NCI-H2081 treated with DMSO at 0.1 percent for 48 hours (cell line): Measurements from ENCODE around the gene DGKB.

Experiments used
- DNase-seq: peaks from one replicate; lab custom pipeline; 2025; lab: John Stamatoyannopoulos, UW

The DGKB gene

DNA sequence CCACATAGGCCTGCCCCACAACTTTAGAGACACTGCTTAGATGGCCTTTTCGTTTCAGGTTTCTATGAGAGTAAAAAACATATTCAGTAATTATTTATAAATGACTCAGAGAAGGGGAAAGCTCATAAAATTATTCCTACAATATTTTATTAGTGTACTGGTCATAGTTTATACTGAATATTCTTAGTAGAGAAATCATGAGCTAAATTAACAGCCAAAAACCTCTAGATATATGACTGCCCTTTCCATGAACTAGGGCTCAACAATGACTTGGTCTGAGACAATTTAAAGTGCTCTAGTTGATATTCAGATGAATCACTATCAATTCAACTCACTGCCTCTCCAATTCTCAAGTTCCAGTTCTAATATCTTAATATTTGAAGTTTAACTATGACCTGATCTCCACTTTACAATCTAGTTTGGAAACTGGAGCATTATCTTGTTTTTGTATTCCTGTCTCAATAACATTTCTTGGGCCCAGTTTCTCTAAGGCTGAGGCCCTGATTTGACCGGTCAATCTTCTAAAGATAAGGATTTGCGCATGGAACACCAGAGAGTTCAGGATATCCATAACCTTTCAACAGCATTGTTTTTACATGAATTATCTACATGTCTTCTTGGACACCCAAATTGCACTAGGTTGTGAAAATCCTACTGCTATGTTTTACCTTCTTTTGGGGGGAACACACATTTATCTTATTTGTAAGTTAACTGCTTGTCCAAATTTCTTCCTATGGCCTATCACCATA, 141.6 kb downstream of the DGKB start:
- DNase-seq = no peak

DNA sequence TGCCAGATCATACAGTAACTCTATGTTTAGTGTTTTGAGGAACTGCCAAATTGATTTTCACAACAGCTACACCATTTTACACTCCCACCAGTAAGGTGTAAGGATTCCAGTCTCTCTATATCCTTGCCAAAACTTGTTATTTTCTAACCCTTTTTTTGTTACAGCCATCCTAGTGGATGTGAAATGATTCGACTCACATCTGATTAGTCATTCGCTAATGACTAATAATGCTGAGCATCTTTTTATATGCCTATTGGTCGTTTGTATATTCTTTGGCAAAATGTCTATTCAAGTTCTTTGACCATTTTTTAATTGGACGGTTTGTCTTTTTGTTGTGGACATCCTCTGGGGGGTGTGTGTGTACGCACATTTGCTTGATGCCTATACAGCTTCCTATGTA, 142.8 kb downstream of the DGKB start:
- DNase-seq = no peak

DNA sequence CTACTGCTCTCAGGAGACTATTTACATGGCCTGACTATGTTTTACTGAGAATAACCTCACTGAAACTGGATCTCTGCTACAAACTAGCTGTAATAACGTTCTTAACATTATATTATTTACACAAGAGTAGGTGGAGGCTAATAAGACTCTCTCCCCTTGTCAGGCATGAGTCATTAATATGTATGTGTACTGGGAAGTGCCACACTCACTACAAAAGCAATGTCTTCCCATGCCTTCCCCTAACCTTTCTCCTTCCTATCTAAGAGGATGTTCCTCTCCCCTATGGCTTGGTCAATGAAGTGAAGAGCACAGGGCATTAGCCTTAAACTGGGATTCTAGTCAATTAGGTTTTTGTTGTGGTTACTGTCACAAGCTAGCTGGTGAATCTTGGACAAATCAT, 147.9 kb downstream of the DGKB start:
- DNase-seq = no peak

DNA sequence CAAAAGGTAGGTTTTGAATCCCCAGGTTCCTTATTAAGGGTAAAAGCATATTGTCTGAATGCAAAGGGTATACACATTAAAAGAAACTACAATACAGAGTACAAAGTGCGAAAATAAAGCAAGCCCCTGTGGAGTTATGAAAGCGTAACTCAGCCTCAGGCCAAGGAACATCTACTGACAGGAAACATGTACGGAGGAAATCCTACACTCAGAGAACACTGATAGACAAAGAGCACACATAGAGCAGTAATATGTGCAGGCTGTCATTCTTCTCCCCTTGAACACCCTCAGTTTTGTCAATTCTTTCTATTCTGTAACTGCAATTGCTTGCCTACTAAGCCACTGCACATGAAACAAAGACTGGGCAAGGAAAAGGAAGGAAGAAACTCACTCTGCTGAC, 150.2 kb downstream of the DGKB start:
- peak; percentile 82 for DNase-seq

DNA sequence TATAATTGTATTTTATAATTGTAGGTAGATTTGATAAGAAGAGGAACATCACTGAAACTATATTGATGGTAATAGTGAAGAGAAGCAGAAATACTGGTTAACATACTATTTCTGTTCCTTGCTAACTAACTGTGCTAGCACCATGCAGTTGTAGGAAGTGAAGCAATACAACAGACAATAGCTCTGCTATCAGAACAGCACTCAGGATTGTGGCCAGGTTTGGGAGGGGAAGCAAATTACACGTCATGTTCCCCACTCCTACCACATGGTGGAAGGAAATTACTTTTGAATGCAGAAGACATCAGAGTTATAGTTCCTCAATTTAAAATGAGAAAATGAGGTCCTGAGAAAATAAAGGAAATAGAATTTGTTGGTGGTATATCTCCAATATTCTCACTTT, 151.1 kb downstream of the DGKB start:
- DNase-seq = no peak

DNA sequence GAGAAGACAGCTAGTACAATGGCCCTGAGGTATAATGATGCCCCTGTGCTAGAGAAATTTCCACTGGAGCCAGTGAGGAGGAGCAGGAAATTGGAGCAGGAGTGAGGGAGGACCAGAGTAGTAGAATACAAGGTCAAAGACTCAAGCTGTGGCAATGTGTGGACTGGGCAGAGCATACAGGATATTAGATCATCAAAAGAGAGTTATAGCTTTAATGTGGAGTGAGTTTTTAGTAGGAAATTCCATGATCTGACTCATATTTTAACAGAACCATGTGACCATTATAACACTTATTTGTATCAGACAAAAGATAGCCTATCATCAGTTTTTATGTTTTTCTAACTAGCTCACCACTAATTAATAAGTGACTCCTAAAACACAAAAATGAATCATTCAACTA, 154.1 kb downstream of the DGKB start:
- no peak for DNase-seq

DNA sequence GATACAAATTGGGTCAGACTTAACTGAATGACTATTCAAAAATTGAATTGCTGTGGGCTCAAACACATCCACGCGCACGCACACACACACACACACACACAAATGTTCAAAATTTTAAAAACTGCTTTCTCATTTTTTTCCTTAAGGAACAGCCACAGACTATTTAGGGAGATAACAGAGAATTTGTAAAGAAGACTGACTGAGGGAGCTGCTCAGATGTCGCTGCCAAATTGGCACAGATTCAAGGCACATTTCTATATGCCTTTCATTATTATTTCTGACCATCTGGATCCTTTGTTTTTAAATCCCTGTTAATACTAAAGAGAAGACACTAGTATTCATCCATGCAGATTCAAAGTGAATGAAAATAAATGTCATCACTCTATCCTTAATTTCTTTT, 154.8 kb downstream of the DGKB start:
- no peak for DNase-seq

DNA sequence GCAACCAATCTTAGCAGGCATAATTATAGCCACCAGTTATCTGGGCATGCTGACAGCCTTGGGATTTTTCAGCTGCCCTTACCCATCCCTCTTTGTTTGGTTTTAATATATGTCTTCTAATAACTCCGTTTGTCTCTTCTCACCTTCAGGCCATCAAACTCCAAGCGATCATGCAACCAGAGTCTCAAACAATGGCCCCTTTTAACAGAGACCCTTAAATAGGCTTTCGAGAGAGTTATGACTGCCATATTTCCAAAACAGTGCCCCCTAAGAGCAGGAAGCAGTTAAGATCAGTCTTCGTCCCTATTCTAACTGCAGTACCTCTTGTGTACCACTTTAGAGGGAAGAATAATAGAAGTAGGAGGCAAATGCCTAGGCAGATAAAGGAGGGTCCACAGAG, 157.5 kb downstream of the DGKB start:
- no peak for DNase-seq

DNA sequence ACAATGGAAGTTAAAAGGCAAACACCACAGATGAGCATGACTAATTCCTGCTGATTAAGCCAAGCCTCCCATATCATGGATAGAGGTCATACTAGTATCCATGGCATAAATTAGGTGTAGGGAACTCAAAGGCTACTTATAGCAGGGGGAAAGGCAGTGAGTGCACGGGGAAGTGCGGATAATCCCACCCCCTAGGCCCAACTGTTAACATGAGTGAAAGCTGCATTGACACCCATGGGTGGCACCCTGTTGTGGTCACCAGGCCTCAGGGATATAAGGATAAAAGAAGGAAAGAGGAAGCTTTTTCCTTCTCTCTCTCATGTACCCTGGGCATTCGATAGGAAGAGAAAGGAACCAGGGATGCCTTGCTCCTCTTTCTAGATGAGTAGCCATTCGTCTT, 161.9 kb downstream of the DGKB start:
- DNase-seq = no peak

DNA sequence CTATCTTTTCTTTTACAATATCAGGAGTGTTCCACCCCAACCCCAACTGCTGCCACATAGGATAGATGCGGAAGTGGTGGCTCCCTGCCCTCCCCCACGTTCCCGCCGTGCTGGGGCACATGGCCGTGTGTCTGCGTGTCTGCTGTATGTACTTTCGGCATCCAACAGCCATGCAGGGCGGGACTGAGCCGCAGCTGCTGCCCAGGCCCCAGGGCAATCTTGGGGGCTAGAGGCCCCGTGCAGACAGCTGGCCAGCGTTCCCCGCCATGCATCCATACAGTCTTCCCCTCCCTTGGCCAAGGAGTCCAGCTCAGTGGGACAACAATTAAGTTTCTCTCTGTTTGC, 162.7 kb downstream of the DGKB start:
- no peak for DNase-seq

DNA sequence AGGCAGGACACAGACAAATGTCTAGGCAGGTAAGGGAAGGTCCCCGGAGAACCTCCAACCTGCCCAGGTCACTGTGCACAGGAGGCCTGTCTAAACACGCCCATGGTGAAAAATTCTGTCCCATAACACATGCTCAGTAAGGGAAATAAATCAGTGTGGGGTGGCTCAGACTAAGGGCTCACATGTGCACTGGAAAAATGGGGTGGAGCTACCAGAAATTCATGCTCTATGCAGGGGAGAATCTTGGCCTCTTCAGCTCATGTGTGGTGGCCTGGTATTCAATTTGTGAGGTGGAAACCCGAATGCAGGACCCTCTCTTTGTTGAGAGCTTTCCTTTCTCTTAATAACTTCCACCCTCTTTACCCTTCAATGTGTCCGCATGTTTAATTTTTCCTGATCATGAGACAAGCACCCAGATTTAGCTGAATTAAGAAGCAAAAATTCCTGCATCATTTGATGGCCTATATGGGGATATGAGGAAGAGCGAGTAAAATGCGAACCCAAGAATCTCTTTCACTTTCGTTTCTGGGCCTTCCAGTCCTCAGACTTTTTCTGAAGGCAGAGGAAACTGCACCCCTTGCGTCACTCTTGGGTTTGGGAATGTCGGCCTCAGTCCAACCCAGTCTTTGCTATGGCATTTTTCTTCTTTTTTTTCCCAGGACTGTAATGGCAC, 163.2 kb downstream of the DGKB start:
- no peak for DNase-seq

DNA sequence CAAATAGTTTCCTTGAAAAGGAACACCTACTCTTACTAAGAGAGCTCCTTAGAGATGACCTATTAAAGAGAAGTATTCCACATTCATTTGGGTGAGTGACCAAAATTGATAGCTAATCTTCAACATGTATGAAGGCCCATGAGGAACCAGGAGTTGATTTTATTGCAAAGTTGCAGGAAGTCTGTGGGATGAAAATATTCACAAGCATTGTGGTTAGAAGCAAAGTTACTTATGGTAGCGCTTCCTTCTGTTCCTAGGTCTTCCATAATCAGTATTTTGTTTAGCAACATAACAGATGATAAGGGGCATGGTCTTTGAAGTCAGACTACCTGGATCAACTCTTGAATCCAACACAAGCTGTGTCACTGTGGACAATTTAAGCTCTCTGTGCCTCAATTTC, 164.5 kb downstream of the DGKB start:
- no peak for DNase-seq

DNA sequence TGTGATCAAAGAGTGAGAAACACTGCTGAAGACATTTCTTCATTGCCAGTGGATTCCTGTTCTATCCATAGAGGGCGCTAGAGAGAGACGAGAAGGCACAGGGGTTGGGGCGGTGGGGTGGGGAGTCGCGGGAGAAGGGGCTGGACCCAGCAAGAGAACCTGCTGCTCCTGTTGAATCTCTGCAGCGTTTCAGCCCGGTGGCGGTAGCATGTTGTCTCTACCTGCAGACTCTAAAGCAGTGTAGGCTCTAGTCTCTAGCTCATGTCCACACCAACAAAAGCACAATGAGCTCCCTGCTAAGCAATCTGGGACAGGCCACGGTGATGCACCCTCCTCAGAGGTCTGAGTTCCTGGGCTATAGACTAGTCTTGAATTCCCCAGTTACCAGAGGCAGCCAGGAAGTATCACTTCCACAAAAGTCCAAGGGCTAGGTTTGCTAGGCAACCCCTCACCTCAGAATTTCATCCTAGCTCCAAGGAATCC, 167.7 kb downstream of the DGKB start:
- DNase-seq = no peak

DNA sequence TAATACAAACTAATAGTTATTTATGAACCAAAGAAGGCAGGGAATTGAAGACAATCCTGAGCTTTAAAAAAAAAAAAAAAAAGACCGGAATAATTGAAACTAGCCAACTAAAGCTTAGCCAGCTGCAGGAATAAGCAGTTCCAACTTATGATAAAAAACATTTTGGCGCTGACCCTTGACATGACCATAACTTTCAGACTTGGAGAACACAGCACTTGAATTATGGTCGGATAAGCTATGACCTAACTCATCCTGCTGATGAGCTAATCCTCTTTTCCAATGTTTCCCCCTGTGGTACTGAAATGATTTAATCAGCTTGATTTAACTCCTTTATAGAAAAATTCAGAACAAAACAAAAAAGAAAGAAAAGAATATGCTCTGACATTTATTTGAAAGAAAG, 181.8 kb downstream of the DGKB start:
- DNase-seq = no peak

DNA sequence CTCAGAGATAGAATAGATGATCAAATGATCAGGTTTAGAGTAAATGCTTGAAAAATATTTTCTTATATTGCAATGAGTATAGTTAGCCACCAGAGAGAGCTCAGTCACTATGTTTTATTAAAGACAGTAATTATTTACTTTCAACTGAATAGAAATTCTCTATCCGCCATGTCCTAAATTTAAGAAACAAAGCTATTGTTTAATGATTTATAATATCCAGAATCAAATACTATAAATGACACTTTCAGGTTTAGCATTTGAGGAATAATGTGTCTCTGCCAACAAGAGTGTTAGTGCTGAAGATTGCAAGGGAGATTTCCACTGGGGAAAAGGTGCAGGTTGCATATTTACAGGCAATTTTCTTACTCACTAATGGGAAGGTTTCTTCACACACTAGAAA, 184.7 kb downstream of the DGKB start:
- DNase-seq = peak; percentile 69

DNA sequence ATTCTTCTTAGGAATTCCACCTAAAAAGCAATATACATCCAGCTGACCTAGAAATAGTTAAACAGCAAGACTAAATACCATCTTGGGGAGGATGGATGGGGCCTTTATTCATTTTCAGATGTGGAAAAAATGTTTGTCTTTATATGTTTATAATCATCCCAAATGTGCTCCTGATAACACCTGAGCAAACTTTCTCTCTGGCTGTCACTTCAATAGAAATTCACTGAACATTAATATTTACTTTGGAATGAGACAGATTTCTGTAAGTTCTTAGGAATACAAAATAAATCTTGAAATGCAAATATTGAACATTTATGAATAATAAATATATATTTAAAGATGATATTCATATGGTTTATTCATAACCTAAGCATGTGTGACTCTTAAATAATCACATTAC, 185.4 kb downstream of the DGKB start:
- DNase-seq = no peak

DNA sequence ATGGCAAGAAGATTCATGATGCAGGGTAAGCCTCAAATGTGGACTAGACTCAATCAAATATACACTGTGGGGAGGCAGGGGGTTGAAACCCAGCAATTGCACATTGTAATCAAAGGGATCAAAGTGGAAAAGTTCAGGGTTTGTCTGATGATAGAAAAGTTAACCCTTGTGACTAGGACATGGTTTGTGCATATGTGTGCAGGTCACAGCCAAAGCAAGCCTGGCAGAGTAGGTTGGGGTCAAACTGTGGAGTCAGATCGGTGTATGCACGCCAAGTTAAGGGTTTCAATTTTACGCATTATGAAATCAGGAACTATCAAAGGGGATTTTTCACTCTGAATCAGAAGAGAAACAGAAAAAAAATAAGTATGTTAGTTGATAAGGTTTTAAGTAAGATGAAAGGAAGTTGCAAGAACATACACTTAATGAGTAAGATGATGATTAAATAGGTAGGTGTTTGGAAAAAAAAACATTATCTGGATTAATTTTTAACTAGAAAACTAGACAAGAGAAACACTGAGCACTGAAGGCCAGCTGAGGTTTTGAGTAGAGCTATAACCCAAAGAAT, 188.3 kb downstream of the DGKB start:
- no peak for DNase-seq

DNA sequence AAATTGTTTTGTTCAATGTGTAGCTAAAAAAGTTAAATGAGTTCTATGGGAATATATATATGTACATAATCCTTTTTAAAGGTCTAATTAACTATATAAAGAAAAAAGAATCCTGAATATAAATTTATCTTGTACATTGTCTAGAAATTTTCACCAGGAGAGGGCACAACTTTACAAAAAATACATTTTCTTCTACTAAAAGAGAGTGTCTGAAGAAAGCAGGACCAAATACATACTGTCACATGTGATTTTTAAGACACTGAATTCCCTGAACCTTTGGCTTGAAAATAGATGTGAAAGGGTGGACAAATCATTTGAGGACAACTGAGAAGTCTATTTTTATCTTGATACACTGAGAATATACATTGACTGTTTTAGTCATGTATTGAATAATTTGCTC, 204.3 kb downstream of the DGKB start:
- no peak for DNase-seq

DNA sequence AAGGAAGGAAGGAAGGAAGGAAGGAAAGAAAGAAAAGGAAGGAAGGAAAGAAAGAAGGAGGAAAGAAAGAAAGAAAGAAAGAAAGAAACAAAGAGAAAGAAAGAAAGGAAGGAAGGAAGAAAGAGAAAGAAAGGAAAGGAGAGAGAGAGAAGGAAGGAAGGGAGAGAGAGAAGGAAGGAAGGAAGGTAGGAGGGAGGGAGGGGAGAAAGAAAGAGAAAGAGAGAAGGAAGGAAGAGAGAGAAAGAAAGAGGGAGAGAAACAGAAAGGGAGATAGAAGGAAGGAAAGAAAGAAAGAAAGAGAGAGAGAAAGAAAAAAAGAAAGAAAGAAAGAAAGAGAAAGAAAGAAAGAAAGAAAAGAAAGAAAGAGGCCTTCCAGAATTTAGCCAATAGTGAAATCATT, 204.9 kb downstream of the DGKB start:
- no peak for DNase-seq

DNA sequence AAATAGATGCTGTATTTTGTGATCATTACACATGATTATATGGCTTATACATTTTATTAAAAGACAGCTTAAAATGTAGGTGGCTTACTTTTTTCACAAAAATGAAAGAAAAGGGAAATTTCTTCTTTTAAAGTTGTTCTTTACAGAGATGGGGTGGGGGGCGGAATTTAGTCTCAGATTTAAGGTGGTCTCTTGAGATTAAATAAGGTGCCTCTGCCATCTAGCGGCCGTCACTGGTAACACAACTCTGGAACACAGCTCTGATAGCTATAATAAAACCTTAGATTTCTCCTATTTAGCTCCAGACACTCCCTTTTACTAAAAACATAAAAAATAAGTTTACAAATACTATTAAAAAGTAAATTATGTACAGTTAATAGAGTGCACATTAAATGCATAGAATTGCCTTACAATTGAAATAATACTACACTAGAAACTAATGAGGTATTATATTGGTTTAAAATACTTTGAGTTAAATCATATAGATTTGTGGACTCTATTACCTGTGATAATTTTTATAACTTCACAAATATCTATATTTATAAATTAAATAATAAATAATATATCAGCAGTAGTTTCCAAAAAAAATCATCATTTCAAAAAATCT, 210.9 kb downstream of the DGKB start:
- peak; percentile 26 for DNase-seq

DNA sequence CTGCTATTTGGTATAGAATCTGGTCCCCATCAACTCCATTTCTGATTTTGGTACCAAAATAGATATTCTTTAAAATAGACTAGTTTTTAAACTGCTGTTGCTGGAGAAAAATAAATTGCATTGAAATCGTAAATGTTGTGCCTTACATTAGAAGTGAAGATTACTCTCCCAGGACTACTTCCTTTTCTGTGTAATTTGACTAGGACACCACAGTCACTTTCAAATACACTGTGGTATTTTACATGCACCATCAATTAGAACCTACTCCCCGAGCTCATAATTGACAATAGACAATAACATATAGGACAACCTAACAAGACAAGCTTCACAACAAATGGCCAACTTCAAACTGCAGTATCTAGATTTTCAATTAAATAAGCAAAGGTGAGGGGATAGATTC, 211.5 kb downstream of the DGKB start:
- no peak for DNase-seq

DNA sequence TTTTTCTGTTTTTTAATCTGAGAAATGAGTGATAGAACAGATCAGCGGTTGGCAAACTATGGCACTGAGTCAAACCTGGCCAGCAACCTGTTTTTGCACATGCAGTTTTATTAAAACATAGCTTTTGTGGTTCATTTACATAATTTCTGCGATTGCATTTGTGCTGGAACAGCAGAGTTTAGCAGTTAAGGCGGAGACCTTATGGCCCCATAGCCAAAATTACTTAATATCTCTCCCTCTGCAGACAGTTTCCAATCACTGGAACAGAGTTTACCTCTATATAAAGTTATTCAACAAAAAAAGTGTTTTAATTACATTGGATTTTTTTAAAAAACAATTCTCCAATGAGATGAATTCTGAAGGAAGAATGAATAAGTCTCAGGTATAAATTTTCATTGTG, 212.1 kb downstream of the DGKB start:
- no peak for DNase-seq

DNA sequence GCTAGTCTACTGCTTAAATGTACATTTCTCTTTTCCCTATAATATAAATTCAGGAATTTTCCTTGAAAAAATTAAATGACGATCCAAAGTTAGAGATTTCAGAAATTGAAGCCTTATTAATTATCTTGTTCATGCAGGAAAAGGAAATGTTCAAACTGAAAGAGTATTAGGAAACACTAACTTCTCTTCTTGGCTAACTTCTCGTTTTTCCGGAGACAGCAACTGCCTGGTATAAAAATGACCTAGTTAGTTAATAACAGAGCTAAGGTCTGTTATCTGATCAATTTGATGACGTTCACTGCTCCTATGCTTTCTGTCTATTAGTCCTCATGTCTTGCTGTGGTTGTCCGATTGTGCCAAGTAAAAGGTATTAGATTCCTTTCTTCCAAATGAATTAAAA, 212.5 kb downstream of the DGKB start:
- no peak for DNase-seq
